VCaP (cell line): ENCODE data around the gene EPPIN.
"Not testable (repeated sequence)": the region's sequence is repeated elsewhere in the genome, so short reads cannot be mapped to it uniquely, and the experiment has no call there.

Experiments
- H3K27ac ChIP-seq: fragments of 450-650 bp; 2 replicates; pipeline ENCODE4 v1.5.1; 2017
- CTCF ChIP-seq: fragments of 450-650 bp; conservative IDR thresholded peaks from 2 replicates; pipeline ENCODE4 v1.5.1; 2017; ENCODE audit warnings: mild to moderate bottlenecking, moderate library complexity

The EPPIN gene

GRCh38 chr20:45583502-45583901, 36.3 kb upstream of the EPPIN start:
- TF ChIP-seq CTCF, result no peak

GRCh38 chr20:45581702-45582101, 34.5 kb upstream of the EPPIN start:
- no peak for TF ChIP-seq CTCF

More at GRCh38 chr20:45583502-45583901, 36.3 kb upstream of the EPPIN start:
- H3K27ac ChIP-seq, result no peak overlapping the region

GRCh38 chr20:45579184-45579583, 32.0 kb upstream of the EPPIN start, which contains the start of gene WFDC8:
Gene WFDC8, minus strand, starts transcription at chr20:45579284. Its CDS starts 37 bp downstream, at chr20:45579247.
- no peak for TF ChIP-seq CTCF
- H3K27ac ChIP-seq, result no peak within 1 kb of the TSS

More at GRCh38 chr20:45581702-45582101, 34.5 kb upstream of the EPPIN start:
- H3K27ac ChIP-seq, result no peak overlapping the region

GRCh38 chr20:45578231-45578630, 31.0 kb upstream of the EPPIN start:
- TF ChIP-seq CTCF, result no peak
- H3K27ac ChIP-seq, result no peak overlapping the region

GRCh38 chr20:45576995-45577394, 29.8 kb upstream of the EPPIN start:
- peak overlapping the region; percentile 37 for H3K27ac ChIP-seq
- no peak for TF ChIP-seq CTCF

- no peak overlapping the region for H3K27ac ChIP-seq
- no peak for TF ChIP-seq CTCF
Observed at GRCh38 chr20:45575931-45576330, 28.7 kb upstream of the EPPIN start.

GRCh38 chr20:45569650-45570049, 22.4 kb upstream of the EPPIN start:
- not testable (repeated sequence) for H3K27ac ChIP-seq

- TF ChIP-seq CTCF, result no peak
Observed at GRCh38 chr20:45564760-45565276, 17.6 kb upstream of the EPPIN start.

More at GRCh38 chr20:45564760-45565276, 17.6 kb upstream of the EPPIN start:
- no peak overlapping the region for H3K27ac ChIP-seq
